RKO (cell line): ENCODE data around the gene SPATA31C1.
"Not testable (repeated sequence)": the region's sequence is repeated elsewhere in the genome, so short reads cannot be mapped to it uniquely, and the experiment has no call there.

Source experiments
- DNase-seq: peaks from one replicate; pipeline ENCODE4 v3.0.0-alpha.2; 2016; ENCODE audit warnings: low spot score

Gene SPATA31C1

GRCh38 chr9:87886933-87887505 lies 30.7 kb upstream of the SPATA31C1 start:
- no peak for DNase-seq

GRCh38 chr9:87887661-87888480 lies 29.9 kb upstream of the SPATA31C1 start:
- no peak for DNase-seq

GRCh38 chr9:87888501-87888900 lies 29.3 kb upstream of the SPATA31C1 start:
- DNase-seq, result no peak

DNA sequence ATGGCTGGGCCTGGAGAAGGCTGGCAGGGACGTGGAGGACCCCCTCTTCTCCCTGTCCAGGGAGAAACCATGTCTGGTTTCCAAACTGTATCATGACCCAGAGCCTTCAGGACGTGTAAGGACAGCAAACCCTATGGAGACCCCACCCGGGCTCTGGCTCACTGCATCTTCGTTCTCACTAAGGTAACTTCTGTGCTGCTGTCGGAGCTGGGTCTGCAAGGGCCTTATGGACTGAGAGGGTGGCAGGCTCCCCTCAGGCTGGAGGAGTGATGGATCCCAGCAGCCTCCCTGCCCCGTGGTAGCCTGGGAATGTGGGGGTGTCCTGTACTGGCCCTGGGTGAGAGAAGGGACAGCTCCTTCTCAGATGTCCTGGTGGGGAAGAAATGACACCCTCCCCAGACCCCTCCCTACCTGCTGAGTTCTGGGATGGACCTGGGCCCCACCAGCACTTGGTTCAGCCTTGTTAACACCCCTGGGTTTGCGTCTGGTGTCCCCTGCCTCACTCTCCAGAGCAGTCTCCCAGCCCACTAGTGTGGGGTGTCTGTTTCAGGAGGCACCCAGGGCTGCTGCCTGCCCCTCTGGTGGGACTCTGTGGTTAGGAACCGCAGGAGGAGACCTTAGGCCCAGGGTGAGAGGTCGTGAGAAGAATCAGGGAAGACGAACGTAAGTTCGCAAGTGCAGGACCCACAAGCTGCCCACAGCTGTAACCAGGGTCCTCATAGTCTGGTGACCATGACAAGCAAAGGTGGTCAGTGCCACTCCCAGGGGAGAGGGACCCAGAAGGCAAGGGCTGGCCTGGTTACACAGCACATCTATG lies 28.5 kb upstream of the SPATA31C1 start:
- no peak for DNase-seq

DNA sequence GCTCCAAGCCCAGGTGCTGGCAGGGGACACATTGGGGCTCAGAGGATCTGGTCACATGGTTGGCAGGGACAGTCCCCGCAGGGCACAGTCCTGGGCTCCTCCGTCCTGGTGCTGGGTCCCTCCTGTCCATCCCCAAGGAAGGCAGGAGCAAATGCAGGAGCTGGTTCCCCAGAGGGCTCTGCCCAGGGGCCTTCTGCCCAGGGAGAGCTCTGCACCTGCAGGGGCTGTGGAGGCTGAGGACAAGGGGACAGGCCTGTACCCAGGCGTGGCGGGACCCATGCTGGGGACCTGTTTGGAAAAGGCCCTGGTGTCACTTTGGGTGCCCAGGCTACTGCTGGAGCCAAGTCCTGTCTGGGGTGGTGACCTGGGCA lies 27.9 kb upstream of the SPATA31C1 start:
- no peak for DNase-seq

- DNase-seq, result no peak
Observed at GRCh38 chr9:87890837-87891236, 26.9 kb upstream of the SPATA31C1 start.

GRCh38 chr9:87891754-87892153 lies 26.0 kb upstream of the SPATA31C1 start:
- DNase-seq, result no peak

DNA sequence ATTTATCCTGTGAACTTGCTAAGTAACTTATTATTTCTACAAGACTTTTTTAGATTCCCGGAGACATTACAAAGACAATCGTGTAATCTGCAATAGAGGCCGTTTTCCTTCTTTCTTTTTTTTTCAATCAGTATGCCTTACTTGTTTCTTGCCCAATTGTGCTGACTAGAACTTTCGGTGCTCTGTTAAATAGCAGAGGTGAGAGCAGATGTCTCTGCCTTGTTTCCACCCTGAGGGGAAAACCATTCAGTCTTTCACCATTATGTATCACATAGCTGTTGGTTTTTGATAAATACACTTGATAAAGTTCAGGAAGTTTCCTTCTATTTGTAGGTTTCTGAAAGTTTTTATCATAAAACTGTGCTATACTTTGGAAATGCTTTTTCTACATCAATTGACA lies 24.8 kb upstream of the SPATA31C1 start:
- no peak for DNase-seq

DNA sequence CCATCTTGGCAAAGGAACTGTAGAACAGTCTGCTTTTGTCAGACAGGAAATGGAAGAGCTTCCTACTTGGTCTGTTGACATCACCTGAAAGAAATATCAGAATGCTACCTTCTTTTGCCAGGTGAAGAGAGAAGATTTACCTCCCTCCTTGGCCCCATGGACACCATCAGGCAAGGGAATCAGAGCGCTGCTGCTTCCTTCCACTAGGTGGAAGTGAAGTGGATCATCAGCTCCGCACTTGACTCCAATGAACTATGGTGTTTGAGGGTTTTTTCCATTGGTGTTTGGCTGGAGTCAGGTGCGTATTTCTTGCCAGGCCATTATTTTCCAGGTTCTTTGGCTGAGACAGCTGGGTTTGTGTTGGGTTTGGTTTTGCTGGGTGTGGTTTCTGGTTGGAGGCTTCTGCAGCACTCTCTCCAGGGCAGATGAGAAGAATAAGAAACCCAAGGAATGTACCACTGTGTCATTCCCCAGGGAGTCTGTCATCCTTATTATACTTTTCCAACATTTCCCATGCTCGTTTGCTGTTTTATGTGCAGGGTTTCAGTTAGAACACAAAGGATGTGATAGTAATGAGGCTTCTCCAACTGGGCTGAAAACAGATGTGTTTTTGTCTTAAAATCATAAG lies 22.6 kb upstream of the SPATA31C1 start:
- DNase-seq, result no peak

DNA sequence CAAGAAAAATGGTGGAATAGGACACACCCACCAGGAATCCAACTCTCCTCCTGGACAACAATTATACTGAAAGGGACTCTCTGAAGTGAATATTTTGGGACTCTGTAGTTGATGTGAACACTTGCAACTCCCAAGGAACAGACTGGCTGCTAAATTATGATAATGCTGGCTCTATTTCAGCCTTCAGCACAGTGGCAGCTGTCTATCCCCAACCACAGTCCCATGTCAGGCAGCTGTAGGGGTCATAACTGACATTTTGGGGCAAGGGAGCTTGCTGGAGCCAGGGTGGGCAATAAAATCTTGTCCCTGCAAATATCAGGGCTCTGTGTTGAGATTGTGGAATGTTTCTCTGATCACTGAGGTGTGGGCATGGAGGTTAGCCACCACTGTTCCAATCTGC lies 20.9 kb upstream of the SPATA31C1 start:
- no peak for DNase-seq

DNA sequence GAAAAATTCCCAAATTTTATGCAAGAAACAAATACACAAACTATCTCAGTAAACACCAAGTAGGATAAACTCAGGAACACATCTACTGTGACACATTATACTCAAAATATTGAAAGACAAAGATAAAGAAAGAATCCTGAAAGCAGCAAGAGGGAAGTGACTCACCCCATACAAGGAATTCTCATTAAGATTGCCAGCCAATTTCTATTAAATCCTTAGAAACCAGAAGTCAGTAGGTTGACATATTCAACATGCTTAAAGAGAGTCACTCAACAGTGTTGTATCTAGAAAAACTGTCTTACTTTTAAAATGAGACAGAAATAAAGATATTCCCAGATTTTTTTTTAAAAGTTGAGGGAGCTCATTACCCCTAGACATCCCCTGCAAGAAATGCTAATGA lies 19.6 kb upstream of the SPATA31C1 start:
- no peak for DNase-seq

- not testable (repeated sequence) for DNase-seq
Observed at GRCh38 chr9:87902371-87902770, 15.4 kb upstream of the SPATA31C1 start.

DNA sequence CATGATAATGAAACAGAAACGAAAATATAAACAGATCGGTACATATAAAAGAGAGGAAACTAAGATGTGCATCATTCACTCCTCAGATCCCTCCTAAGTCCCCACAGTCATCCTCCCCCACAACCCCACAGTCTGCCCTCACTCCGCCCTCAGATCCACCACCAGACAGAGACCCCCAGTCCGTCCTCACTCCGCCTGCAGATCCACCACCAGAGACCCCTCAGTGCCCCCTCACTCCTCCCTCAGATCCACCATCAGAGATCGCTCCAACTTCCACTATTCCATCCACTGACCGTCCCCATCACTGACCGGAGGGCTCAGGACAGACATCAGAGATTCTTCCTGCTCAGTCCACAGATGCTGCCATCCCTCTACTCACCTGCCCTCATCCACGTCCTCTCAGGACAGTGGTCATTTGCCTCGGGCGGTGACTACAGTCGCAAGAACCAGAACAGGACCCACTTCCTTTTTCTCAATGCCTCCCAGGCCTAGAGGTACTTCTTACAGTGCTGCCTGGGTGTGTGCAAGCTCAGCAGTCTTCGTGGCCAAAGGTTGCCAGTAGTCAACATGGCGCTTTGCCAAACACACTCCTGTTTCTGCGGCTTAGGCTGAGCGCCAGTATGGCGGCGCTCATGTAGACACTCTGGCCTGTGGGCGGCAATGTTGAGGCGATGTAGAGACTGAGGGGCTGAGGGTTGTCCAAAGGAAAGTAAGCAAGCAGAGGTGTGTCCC lies 8.3 kb upstream of the SPATA31C1 start:
- no peak for DNase-seq

DNA sequence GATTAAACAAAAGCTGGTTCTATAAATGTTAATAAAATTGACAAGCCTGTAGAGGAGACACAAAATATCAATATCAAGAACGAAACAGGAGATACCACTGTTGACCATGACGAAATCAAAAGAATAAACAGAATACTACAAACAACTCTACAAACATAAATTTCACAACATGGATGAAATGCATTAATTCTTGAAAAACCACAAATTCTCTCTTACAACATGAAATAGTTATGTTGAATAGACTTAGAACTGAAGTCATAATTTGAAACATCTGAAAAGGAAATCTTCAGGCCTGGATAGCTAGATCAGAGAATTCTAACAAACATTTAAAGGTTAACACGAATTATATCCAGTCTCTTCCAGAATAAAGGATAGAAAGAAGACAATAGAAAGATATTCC lies 6.9 kb upstream of the SPATA31C1 start:
- DNase-seq, result no peak

DNA sequence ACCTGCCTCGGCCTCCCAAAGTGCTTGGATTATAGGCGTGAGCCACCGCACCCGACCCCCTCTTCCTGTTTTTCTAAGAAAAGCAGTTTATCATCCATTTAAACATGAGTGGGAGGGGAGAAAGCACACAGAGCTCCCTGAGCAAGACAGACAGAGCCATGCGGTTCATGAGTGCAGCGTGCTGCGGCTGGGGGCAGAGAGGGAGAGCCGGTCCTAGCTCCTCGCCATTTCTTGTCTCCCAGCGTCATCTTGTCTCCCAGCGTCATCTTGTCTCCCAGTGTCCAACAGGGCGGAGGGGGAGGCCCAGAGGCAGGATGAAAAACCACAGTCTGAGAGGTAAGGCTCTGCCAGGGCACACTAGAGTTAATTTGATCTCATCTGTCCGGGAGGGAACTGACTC lies 1.3 kb downstream of the SPATA31C1 start:
- not testable (repeated sequence) for DNase-seq

GRCh38 chr9:87921561-87921960 lies 3.8 kb downstream of the SPATA31C1 start:
- not testable (repeated sequence) for DNase-seq

DNA sequence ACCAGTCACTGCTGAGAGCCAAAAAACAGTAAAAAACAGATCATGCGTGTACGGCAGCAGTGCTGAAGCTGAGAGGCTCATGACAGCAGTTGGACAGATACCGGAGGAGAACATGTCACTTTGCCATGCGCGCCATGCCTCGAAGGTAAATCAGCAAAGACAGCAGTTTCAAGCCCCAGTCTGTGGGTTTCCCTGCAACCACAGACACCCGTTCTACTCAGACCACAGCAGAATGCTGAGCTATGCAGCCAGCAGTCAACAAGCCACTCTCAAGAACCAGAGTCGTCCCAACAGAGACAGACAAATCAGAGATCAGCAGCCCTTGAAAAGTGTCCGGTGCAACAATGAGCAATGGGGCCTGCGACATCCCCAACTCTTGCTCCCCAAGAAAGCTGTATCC lies 5.2 kb downstream of the SPATA31C1 start:
- DNase-seq, result not testable (repeated sequence)

DNA sequence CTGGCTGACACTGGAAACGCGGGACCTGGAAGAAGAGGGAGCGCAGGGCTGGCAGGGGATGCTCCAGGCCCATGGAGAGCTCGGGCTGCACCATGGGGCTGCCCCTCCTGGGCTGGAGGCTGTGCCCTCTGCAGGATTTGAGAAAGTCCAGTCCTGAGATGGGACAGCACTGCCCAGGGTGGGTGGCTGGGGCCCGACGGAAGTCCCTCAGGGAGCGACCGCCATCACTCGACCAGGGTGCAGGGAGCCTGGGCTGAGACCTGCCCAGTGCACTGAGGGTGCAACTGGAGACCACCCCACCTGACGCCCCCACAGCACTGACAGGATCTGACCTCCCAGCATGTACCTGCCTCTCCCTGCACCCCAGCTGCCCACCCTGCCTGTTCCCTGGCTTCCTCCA lies 7.1 kb downstream of the SPATA31C1 start:
- DNase-seq, result not testable (repeated sequence)

DNA sequence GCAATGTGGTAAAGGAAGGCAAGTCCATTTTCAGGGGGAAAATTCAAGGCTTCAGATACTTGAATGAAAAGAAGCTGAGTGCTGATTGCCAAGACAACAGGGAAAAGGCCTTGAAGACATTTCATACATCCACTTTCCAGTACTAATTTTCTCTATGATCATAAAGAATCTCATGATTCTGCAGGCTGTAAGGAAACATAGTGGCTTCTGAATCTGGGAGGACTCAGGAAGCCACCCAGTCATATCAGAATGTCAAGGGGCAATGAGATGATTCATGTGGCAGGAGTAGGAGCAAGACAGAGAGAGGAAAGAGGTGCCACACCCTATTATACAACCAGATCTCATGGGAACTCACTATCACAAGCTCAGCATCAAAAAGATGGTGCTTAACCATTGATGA lies 11.4 kb downstream of the SPATA31C1 start:
- DNase-seq, result not testable (repeated sequence)

GRCh38 chr9:87934444-87934843 lies 16.7 kb downstream of the SPATA31C1 start:
- not testable (repeated sequence) for DNase-seq

DNA sequence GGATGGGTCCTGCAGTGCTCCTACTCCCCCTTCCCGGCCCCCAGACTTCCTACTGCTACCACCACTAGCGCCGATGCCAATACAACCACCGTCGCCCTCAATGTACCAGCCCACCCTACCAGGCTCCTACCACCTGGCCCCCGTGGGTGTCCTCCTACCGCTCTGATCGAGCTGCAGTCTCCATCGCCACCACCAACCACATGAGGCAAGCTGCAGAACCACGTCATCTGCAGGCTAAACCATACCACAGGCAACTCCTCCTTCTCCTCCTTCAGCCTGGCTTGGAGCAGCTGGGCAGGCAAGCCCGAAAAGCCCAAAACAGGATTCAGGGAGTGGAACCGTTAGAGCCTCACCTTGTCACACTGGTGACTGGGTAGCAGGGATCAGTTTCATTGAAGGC lies 19.6 kb downstream of the SPATA31C1 start:
- DNase-seq, result not testable (repeated sequence)

DNA sequence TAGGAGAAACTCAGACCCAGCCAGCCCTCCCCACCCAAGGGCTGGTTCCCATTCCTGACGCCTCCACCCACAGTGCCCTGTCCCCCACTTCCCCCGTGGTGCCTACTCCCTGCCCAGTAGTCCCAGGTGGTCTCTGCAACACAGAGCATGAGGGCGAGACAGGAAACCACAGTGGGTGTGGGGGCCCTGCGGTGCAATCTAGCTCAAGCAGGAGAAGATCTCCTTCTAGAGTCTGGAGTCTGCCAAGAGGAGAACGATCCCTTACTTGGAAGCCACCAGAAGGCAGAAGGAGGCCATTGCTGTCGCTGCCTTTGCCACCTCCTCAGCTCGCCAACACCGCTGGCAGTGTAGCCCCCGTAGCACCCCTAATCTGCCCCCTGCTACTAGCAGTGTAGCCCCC lies 20.2 kb downstream of the SPATA31C1 start:
- DNase-seq, result not testable (repeated sequence)
